Stimulated activated CD4-positive, alpha-beta T cell treated with anti-CD3 and anti-CD28 coated beads, Interleukin-1b, Interleukin-23, amount 100 ng/mL, for 48 hours (primary cell): ENCODE data around the gene KIF12.
"Not testable (repeated sequence)": the region's sequence is repeated elsewhere in the genome, so short reads cannot be mapped to it uniquely, and the experiment has no call there.

Experiments used
- DNase-seq: peaks from one replicate; pipeline ENCODE4 v3.0.0-alpha.2; 2020

KIF12 gene

DNA sequence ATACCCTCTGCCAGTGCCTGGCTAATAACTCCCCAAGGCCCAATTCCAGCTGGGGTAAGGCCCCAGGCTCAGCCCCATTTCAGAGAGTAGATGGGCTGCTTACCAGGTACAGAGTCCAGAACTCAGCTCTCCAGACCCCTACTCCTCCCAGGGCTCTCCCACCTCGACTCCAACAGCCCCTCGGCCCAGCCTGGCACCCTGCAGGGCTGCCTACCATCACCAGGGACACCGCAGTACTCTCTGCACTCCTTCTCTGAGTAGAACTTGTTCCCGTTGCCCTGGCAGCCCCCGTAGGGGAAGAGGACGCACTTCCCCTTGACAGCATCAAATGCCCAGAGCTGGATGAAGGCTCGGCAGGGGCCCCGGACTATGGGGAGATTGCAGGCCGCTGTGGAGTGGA, 38.4 kb downstream of the KIF12 start:
- no peak for DNase-seq

- DNase-seq = no peak
These were observed 39.0 kb downstream of the KIF12 start for GRCh38 chr9:114060070-114060469.

- DNase-seq = no peak
These were observed 39.9 kb downstream of the KIF12 start for GRCh38 chr9:114059047-114059803.

- DNase-seq = no peak
These were observed 40.4 kb downstream of the KIF12 start for GRCh38 chr9:114058688-114059046.

DNA sequence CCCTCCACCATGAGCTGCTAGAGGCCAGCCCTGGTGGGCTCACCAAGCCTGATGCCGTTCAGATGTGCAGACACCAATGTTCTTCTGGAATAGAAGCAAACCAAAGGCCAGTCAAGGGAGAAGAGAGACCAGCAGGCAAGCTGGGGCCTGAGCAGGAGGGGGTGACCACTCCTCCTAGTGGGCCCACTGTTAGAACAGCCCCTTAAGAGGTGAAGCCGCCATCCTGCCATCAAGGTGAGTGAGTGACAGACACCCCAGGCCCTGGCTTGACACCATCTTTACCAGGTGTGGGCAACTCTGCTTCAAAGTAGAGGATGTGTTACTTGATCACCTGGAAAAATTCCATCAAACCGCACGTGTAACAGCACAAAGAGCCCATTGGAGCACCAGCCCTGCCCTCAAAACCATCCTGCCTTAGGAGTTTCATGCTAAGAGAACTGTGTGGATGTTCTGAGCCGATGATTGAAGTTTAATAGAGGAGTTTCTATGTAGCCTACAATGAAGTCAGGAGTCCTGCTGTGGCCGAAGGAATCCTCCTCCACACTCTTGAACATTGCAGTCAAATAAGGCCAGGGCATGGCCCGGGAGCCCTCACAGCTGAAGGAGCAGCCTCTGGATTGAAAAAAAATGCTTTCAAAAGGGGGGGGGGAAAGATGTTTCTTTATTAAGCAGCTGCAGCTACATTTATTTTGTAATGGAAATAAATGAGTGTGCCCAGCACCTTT, 41.8 kb downstream of the KIF12 start:
- DNase-seq = no peak

GRCh38 chr9:114056527-114056926, 42.6 kb downstream of the KIF12 start:
- no peak for DNase-seq

GRCh38 chr9:114055894-114056293, 43.2 kb downstream of the KIF12 start:
- no peak for DNase-seq

- no peak for DNase-seq
These were observed 44.0 kb downstream of the KIF12 start for GRCh38 chr9:114055061-114055460.

DNA sequence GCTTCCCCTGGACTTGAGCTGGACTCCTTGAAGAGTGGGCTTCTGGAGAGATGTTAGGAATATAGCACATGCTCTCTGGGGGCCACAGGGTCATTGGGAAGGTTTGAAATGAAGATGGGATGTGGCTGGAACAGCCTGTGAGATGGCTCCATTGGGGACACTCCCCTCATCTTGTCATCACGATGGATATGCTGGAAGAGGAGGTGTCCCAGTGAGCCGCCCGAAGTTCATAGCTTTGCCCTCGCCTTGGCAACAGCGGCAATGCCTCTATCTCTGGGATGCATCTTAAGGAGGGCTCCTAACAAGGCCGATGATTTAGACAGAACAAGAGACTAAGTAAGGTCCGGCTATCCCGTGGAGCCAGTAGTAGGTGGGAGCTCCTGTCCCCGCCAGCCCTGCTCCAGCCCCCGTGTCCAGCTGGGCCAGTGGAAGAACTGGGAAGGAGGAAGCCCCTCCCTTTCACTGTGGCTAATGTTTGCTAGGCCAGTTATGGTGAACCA, 44.9 kb downstream of the KIF12 start:
- no peak for DNase-seq

DNA sequence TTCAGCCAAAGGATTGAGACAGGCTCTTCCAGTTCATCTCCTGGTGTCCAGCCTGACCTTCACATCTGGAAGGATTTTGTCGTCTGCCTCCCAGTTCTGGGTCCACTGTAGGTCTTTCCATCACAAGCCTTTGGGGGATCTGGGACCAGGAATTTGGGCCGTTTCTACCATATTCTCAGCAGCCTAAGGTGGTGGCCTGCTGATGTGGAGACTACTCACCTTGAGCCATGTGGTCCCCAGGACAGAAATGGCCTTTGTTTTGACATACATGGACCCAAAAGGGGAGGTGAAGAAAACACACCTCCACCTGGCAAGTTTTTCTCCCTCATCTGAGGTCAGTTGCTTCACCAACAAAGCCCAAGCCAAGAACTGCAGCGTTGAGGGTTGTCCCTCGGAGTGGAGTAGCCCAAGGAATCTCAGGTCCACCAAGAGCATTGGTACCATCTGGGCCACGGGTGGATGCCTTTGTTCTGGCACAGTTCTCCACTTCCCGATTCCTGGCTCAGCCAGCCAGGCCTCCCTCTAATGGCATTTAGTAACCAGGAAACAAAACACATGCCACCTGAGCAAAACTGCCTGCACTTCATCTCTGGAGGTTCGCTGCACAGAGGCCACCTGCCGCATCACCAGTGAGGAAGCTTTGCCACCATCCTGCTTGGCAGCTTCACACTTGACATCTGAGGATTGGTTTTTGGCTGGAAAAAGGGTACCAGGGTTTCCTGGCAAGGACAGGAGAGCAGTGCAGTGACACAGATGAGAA, 45.7 kb downstream of the KIF12 start:
- DNase-seq = no peak

DNA sequence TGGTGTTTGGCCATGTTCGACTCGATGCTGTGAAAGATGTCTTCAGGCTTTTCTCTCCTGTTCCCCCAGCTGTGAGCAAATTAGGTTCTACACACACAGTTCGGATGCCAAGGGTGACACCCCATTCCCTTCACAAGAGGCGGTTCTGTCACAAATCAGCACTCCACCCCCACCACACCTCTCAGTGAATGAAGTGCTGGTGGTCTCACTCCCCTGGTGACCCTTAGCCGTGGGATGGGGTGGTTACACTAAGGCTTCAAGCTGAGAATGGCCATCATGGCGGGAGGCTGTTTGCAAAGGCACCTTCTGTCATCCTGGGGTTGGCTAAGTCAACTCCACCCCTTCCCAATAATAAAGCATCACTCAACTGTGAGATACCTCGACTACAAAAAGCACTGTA, 47.4 kb downstream of the KIF12 start:
- DNase-seq = no peak

GRCh38 chr9:114051281-114051680, 47.8 kb downstream of the KIF12 start:
- no peak for DNase-seq

- DNase-seq = no peak
These were observed 48.4 kb downstream of the KIF12 start for GRCh38 chr9:114050646-114051045.

DNA sequence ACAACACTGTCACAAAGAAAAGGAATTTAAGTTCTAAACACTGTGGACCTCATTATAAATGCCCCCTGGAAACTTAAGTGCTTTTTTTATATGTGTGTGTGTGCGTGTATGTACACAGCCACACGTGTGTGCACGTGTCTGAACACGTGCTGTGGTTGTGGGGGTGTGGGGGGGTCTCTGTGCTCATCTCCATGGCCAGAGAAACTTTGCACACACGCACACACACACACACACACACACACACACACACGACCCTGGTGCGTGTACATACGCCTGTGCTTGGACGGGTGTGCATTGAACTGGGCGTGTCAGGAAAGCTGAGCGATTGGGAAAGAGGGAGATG, 48.9 kb downstream of the KIF12 start:
- no peak for DNase-seq

DNA sequence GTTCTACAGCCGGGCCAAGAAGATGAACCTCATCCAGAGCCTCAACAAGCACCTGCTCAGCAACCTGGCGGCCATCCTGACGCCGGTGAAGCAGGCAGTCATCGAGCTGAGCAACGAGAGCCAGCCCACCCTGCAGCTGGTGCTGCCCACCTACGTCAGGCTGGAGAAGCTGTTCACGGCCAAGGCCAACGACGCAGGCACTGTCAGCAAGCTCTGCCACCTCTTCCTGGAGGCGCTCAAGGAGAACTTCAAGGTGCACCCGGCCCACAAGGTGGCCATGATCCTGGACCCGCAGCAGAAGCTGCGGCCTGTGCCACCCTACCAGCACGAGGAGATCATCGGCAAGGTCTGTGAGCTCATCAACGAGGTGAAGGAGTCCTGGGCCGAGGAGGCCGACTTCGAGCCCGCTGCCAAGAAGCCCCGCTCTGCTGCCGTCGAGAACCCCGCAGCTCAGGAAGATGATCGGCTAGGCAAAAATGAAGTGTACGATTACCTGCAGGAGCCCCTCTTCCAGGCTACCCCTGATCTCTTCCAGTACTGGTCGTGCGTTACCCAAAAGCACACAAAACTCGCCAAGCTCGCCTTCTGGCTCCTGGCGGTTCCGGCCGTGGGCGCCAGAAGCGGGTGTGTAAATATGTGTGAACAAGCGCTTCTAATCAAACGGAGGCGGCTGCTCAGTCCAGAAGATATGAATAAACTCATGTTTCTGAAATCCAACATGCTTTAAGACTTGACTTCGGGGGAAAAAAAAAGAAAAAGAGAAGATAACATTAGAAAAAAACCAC, 49.5 kb downstream of the KIF12 start:
- DNase-seq = no peak

DNA sequence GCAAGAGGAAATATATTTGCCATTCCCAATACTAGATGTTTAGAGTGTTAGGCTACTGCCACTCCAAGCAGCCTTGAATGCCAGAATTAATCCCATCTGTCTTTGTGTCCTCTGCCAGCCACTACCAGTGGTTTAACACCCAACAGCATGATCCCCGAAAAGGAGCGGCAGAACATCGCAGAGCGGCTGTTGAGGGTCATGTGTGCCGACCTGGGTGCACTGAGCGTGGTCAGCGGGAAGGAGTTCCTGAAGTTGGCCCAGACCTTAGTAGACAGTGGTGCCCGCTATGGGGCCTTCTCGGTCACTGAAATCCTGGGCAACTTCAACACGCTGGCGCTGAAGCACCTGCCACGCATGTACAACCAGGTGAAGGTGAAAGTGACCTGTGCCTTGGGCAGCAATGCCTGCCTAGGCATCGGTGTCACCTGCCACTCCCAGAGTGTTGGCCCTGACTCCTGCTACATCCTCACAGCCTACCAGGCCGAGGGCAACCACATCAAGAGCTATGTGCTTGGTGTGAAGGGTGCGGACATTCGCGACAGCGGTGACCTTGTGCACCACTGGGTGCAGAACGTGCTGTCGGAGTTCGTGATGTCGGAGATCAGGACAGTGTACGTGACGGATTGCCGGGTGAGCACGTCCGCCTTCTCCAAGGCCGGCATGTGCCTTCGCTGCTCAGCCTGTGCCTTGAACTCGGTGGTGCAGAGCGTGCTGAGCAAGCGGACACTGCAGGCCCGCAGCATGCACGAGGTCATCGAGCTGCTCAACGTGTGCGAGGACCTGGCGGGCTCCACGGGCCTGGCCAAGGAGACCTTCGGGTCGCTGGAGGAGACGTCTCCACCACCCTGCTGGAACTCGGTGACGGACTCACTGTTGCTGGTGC, 50.3 kb downstream of the KIF12 start:
- DNase-seq = no peak

DNA sequence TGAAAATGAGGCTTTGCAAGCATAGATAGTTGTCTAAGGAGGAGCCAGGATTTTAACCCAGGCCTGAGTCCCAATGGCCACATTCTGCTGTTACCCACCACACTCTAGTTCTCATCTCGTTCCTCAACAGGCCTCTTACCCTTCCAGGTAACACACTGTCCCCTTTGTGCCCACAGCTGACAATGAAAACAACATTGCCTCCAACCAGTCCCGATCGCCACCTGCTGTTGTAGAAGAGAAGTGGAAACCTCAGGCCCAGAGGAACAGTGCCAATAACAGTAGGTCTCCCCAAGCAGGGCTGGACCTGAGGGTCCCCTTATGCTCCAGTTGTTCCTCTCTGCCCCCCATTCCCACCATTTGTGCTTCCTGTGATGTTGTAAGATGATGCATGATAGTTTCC, 51.4 kb downstream of the KIF12 start:
- DNase-seq = no peak

DNA sequence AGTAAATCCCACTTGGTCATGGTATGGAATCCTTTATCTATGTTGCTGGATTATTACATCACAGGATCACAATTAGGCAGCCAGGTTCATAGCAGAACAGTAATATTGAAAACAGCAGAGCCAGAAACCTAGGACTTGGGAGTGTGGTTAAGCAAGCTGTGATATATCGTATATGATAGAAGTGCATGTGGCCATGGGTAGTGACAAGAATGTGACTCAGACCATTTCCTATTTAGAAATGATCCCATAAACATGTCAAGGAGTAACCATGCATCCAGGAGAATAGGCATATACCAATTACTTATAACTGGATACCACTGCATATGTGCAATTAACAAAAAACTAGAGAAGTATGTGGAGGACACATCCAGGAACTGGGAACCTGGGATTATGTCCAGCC, 52.2 kb downstream of the KIF12 start:
- no peak for DNase-seq

DNA sequence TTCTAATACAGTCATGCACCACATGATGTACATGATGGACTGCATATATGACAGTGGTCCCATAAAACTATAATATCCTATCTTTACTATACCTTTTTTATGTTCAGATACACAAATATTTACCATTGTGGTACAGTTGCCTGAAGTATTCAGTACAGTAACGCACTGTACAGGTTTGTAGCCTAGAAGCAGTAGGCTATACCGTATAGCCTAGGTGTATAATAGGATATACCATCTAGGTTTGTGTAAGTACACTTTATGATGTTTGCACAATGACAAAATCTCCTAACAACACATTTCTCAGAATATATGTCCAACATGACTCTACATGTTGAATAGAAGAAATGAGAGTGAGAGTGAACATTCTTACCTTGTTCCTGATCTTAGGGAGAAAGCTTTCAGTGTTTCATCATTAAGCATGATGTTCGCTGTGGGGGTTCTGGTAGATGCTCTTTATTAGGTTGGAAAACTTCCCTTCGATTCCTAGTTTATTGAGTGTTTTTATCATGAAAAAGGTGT, 52.8 kb downstream of the KIF12 start:
- DNase-seq = no peak

DNA sequence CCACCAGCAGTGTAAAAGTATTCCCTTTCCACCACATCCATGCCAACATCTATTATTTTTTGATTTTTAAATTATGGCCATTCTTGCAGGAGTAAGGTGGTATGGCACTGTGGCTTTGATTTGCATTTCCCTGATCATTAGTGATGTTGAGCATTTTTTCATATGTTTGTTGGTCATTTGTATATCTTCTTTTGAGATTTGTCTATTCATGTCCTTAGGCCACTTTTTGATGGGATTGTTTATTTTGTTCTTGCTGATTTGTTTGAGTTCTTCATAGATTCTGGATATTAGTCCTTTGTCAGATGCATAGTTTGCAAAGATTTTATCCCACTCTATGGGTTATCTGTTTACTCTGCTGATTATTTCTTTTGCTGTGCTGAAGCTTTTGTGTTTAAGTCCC, 55.4 kb downstream of the KIF12 start:
- DNase-seq = not testable (repeated sequence)
